Fibroblast of the aortic adventitia (primary cell): ENCODE results near the gene PBRM1. TPM values are rescaled to one million over a fixed set of nuclear protein-coding genes. Genes with fewer than 3 reads are reported as not detected.
"Not testable (repeated sequence)": the region's sequence is repeated elsewhere in the genome, so short reads cannot be mapped to it uniquely, and the experiment has no call there.

ENCODE experiments used
- DNase-seq: peaks from one replicate; pipeline ENCODE4 v3.0.0-alpha.2; 2010; ENCODE audit warnings: low read depth
- H3K4me3 ChIP-seq: 2 replicates; pipeline ENCODE4 v1.5.1; 2011; ENCODE audit warnings: low read depth, mild to moderate bottlenecking, control low read depth, low read length, moderate library complexity
- total RNA-seq: library from RNA; depleted of rRNA; stranded (reverse); fragments of >200 nt; gene quantifications from 2 replicates; pipeline ENCODE4 v1.2.3, GENCODE V29; 2012; ENCODE audit warnings: low replicate concordance
- TF ChIP-seq, protein P1 (sequence below): IDR thresholded peaks from 2 replicates; pipeline ENCODE4 v1.5.1; 2011; ENCODE audit warnings: mild to moderate bottlenecking, low read length, control low read depth, inconsistent platforms; ENCODE audit not compliant: insufficient read depth

PBRM1 gene
- total RNA-seq, 1 donor: 115 TPM

DNA sequence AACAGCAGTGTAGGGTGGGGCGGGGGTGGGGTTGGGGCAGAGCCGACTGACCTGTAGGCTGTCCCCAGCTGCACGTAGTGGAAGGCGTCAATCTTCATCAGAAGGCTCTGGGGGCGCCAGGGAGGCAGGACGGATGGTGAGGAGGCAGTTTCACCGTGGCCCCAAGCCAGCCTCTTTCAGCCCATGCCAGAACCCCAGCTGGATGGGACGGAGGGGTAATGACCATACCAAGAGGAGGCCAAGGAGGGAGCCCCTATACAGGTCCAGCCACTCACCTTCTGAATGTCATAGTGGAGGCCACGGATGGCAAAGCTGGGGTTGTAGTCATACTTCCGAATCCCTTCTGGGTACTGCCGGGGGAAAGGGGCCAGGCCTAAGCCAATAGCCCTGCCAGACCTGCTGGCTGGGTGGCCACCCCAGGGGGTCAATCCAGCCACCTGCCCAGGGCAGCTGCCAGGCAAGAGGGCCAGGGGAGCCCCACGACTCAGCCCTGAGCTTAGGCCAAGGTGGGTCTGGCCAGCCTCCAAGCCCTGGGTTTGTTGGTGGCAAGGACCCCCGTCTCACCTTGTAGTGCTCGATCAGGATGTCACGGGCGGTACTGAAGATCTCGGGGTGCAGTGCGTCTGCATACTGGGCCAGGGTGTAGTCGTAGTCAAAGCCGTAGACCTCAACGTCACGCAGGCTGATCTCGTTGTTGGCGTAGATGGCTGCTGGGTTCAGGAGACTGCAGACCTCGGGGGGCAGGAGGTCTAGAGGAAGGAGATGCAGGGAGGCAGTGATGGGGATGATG, 156.9 kb downstream of the PBRM1 start:
- DNase-seq: no peak
- no peak overlapping the region for H3K4me3 ChIP-seq
- TF ChIP-seq, protein P1, sequence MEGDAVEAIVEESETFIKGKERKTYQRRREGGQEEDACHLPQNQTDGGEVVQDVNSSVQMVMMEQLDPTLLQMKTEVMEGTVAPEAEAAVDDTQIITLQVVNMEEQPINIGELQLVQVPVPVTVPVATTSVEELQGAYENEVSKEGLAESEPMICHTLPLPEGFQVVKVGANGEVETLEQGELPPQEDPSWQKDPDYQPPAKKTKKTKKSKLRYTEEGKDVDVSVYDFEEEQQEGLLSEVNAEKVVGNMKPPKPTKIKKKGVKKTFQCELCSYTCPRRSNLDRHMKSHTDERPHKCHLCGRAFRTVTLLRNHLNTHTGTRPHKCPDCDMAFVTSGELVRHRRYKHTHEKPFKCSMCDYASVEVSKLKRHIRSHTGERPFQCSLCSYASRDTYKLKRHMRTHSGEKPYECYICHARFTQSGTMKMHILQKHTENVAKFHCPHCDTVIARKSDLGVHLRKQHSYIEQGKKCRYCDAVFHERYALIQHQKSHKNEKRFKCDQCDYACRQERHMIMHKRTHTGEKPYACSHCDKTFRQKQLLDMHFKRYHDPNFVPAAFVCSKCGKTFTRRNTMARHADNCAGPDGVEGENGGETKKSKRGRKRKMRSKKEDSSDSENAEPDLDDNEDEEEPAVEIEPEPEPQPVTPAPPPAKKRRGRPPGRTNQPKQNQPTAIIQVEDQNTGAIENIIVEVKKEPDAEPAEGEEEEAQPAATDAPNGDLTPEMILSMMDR: no peak

DNA sequence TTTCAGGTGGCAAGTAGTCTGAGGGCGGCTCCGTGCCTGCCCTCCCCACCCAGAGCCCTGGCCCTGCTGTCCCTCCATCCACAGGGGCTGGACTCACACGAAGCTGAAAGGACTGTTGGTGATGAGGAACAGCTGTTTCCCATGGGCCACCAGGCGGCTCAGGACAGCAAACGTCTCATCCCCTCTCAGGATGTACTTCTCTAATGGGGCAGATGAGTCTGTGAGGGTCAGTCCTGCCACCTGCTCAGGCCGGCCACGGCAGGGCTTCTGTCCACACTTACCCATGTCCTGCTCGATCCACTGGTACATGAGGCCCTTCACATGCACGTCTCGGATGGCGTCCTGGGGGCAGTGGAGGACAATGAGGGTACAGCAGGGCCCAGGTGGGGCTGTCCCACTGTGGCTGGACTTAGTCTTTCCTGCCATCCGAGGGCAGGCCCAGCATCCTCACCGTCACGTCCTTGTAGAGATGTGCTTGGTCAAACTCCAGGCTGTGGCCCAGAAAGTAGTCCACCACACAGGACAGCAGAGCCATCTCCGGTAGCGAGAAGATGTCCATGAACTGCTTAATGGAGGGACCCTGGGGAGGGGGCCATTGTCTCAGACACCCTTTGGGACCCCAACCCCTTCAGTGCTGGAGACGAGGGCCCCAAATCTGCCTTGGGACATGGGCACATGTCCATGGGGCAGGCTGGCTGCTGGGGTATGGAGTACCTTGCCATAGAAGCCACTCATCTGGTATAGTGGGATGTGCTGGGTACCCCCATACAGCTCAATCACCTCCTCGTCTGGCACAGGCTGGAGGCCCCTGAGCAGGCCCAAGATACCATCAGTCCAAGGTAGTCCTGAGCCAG, 157.8 kb downstream of the PBRM1 start:
- H3K4me3 ChIP-seq: no peak overlapping the region
- TF ChIP-seq, protein P1: no peak
- no peak for DNase-seq

DNA sequence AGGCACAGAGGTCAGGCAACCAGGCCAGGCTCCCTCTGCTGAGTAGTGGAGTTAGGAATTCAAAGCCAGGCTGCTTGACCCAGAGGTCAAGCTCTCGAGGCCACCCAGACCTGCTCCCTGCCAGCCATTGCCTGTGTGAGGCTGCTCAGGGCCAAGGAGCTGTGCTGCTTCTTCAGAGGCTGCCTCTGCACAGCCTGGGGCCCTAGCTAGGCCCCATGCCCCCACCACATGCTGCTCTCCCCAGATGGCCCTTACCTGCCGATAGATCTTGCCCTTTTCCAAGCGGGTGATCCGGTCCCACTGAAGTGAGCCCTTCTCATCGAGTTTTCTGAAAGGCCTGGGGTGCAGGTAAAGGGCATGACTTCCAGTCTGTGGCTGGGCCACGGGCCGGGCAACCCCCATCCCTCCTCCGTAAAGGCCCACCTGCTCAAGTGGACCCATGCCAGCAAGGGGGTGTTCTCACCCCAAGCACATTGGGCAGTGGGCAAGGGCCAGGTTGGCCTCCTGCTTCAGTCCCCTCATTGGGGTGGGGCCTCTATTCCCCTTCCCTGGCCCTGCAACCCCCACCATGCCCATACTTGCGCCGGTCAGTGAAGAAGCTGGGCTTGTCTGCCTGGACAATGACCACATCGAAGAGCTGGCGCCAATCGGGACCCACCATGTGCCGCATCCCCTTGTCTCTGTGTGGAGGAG, 158.5 kb downstream of the PBRM1 start:
- TF ChIP-seq, protein P1: no peak
- no peak overlapping the region for H3K4me3 ChIP-seq
- DNase-seq: no peak

DNA sequence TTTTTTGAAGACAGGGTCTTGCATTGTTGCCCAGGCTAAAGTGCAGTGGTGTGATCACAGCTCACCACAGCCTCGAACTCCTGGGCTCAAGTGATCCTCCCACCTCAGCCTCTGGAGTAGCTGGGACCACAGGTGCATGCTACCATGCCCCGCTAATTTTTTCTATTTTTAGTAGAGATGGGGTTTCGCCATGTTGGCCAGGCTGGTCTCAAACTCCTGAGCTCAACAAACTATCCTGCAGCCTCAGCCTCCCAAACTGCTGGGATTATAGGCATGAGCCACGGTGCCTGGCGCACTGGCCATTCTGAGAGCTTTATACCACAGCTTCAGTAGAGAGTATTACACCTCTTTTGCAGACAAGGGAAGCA, 159.1 kb downstream of the PBRM1 start:
- not testable (repeated sequence) for DNase-seq, H3K4me3 ChIP-seq

DNA sequence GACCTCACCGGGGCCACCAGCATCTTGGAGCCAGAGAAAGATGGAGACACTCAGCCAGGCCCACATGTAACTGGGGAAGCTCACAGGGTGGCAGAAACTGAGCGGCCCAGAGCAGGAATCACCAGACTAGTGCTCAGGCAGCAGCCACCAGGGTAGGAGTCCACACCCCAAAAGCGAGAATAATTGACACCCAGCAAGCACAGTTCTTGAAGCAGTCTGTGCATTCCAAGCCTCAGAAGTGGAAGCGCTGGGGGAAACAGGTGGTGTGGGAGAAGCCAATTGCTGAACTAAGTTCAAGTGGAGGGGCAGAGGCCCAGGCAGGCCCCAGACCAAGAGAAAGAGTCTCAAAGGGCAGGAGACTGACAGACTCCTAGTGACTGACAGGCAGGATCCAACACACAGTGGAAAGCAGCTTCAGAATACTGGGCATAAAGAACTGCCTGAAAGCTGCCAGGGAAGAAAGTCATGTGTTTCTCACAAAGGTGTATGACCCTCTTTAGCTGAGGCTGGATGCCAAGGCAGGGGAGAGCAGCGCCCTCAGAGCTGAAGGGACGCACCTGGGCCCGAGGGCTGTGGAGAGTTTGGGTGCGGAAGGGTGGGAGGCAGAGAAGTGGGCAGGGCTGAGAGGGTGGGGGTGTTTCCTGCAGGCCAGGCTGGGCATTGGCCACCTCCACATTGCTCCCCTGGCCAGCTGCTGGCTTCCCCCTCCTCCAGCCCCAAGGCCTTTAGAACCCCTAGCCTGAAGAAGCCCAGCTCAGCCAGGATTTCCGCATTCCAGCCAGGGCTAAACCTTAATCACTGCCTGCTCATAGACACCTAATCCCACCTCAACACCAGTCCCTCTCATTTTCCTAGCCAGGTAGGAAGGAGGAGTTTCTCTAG, 159.8 kb downstream of the PBRM1 start:
- H3K4me3 ChIP-seq: no peak overlapping the region
- TF ChIP-seq, protein P1: no peak
- DNase-seq: no peak

DNA sequence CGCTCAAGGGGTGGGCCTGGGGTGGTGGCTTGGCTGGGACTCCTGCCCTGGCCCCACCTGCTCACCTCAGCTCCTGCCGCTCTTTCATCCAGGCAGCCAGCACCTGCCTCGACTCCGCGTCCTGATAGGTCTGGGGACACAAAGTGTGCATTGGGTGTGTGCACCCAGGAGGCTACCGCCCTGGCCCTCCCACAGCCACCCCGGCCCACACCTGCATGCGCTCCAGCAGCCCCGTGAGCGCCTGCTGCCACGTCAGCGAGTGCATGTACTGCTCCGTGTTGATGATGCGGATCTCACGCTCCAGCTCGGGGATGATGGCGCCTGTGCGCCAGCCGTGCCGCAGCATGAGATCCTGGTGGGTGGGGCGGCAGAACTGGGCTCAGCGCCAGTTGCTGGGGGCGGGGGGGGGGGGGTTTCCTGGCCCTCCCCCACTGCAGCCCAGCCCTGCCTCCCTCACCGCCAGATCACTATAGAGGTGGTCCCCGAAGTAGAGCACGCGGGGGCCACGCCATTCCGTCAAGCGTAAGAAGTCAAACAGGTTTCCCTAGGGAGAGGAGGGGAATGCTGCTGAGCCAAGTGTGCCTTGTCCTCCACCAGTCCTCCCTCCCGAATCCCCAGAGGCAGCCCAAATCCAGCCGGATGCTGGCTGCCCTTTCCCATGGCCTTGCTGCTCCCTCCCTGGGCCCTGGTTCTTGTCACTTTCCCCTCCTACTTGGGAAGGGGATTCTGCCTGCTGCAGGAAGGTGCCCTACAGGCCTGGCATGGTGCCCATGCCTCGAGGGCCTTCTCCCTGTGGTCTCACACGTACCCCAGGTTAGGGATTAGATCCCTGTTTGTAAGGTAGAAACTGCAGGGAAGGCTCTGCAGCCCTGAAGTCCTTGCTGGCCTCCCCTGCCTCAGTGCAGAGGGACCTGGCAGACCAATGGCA, 160.7 kb downstream of the PBRM1 start:
- H3K4me3 ChIP-seq: no peak overlapping the region
- DNase-seq: no peak
- TF ChIP-seq, protein P1: no peak
